ENCODE measurements around the gene TBC1D9B. TPM values are rescaled to one million over a fixed set of nuclear protein-coding genes. Genes with fewer than 3 reads are reported as not detected.

TBC1D9B gene
- polyA plus RNA-seq, 3 donors = 89.8 to 96.2 (median 92.6) TPM

GRCh38 chr5:179887095-179887494 lies 20.6 kb downstream of the TBC1D9B start:
- no peak for DNase-seq (ENCODE audit: low read depth in 3 of 3, low spot score in 2 of 3)

GRCh38 chr5:179886190-179886911 lies 21.3 kb downstream of the TBC1D9B start:
- no peak for DNase-seq (ENCODE audit: low read depth in 3 of 3, low spot score in 2 of 3)

GRCh38 chr5:179885491-179886090 lies 22.1 kb downstream of the TBC1D9B start:
- no peak for DNase-seq (ENCODE audit: low read depth in 3 of 3, low spot score in 2 of 3)

- DNase-seq (ENCODE audit: low read depth in 3 of 3, low spot score in 2 of 3) = no peak
These were observed 24.5 kb downstream of the TBC1D9B start for GRCh38 chr5:179883163-179883562.

GRCh38 chr5:179882338-179882737 lies 25.4 kb downstream of the TBC1D9B start:
- DNase-seq (ENCODE audit: low read depth in 3 of 3, low spot score in 2 of 3) = no peak

- no peak for DNase-seq (ENCODE audit: low read depth in 3 of 3, low spot score in 2 of 3)
These were observed 26.7 kb downstream of the TBC1D9B start for GRCh38 chr5:179880848-179881590.

GRCh38 chr5:179880066-179880650 lies 27.5 kb downstream of the TBC1D9B start:
- DNase-seq (ENCODE audit: low read depth in 3 of 3, low spot score in 2 of 3) = no peak

GRCh38 chr5:179879690-179880010 lies 28.0 kb downstream of the TBC1D9B start:
- DNase-seq (ENCODE audit: low read depth in 3 of 3, low spot score in 2 of 3) = no peak

- DNase-seq (ENCODE audit: low read depth in 3 of 3, low spot score in 2 of 3) = no peak
These were observed 28.6 kb downstream of the TBC1D9B start for GRCh38 chr5:179879003-179879689.

GRCh38 chr5:179878222-179879002 lies 29.3 kb downstream of the TBC1D9B start:
- no peak for DNase-seq (ENCODE audit: low read depth in 3 of 3, low spot score in 2 of 3)

GRCh38 chr5:179876610-179876952 lies 31.1 kb downstream of the TBC1D9B start:
- DNase-seq (ENCODE audit: low read depth in 3 of 3, low spot score in 2 of 3) = no peak

GRCh38 chr5:179875741-179876609 lies 31.7 kb downstream of the TBC1D9B start:
- DNase-seq (ENCODE audit: low read depth in 3 of 3, low spot score in 2 of 3) = no peak

- DNase-seq (ENCODE audit: low read depth in 3 of 3, low spot score in 2 of 3) = no peak
These were observed 33.0 kb downstream of the TBC1D9B start for GRCh38 chr5:179874536-179875292.

- DNase-seq (ENCODE audit: low read depth in 3 of 3, low spot score in 2 of 3) = no peak
These were observed 33.6 kb downstream of the TBC1D9B start for GRCh38 chr5:179874136-179874535.

- DNase-seq (ENCODE audit: low read depth in 3 of 3, low spot score in 2 of 3) = no peak
These were observed 34.0 kb downstream of the TBC1D9B start for GRCh38 chr5:179873588-179874110.

GRCh38 chr5:179872828-179873575 lies 34.7 kb downstream of the TBC1D9B start:
- no peak for DNase-seq (ENCODE audit: low read depth in 3 of 3, low spot score in 2 of 3)

GRCh38 chr5:179872055-179872827 lies 35.5 kb downstream of the TBC1D9B start:
- no peak for DNase-seq (ENCODE audit: low read depth in 3 of 3, low spot score in 2 of 3)
